Measurements from ENCODE around the gene MED1.
"Not testable (repeated sequence)": the region's sequence is repeated elsewhere in the genome, so short reads cannot be mapped to it uniquely, and the experiment has no call there.

The MED1 gene

DNA sequence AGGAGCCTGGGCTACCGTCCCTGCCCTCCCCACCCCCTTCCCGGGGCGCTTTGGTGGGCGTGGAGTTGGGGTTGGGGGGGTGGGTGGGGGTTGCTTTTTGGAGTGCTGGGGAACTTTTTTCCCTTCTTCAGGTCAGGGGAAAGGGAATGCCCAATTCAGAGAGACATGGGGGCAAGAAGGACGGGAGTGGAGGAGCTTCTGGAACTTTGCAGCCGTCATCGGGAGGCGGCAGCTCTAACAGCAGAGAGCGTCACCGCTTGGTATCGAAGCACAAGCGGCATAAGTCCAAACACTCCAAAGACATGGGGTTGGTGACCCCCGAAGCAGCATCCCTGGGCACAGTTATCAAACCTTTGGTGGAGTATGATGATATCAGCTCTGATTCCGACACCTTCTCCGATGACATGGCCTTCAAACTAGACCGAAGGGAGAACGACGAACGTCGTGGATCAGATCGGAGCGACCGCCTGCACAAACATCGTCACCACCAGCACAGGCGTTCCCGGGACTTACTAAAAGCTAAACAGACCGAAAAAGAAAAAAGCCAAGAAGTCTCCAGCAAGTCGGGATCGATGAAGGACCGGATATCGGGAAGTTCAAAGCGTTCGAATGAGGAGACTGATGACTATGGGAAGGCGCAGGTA, 11.0 kb upstream of the MED1 start:
- TF ChIP-seq JUND (IDR thresholded peaks at IDR 0.05; ENCODE audit: low read depth), result no peak
- in situ Hi-C loops (cut with HindIII; ENCODE audit: low pct_unique_long_range_greater_than_20kb, low sequenced_read_pairs), result no loop called here
- peak in 1 of 2 experiments; percentile 54 for DNase-seq (ENCODE audit: low read depth in 1 of 2, low spot score in 1 of 2)

- in situ Hi-C loops (cut with HindIII; ENCODE audit: low pct_unique_long_range_greater_than_20kb, low sequenced_read_pairs), result no loop called here
- DNase-seq (ENCODE audit: low read depth in 1 of 2, low spot score in 1 of 2), result peak; percentile 92 to 100
- no peak for TF ChIP-seq JUND (IDR thresholded peaks at IDR 0.05; ENCODE audit: low read depth)
These were observed 10.3 kb upstream of the MED1 start, which contains the start of gene CDK12 for GRCh38 chr17:39461113-39461925. TSS of gene CDK12 (plus strand) at chr17:39461486. CDS start at chr17:39462072, 586 bp downstream.

DNA sequence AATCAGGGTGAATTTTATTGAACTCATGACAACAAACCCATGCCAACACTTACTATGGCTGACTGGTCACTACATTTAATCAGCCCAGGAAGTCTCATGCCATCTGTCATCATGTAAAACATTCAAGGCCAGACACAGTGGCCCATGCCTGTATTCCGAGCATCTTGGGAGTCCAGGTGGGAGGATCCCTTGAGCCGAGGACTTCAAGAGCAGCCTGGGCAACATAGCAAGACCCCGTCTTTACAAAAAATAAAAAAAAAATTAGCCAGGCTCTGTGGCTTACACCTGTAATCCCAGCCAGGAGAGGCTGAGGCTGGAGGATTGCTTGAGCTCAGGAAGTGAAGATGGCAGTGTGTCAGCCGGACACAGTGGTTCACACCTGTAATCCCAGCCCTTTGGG, 4.9 kb upstream of the MED1 start:
- DNase-seq (ENCODE audit: low read depth in 1 of 2, low spot score in 1 of 2), result no peak
- in situ Hi-C loops (cut with HindIII; ENCODE audit: low pct_unique_long_range_greater_than_20kb, low sequenced_read_pairs), result no loop called here
- no peak for TF ChIP-seq JUND (IDR thresholded peaks at IDR 0.05; ENCODE audit: low read depth)

DNA sequence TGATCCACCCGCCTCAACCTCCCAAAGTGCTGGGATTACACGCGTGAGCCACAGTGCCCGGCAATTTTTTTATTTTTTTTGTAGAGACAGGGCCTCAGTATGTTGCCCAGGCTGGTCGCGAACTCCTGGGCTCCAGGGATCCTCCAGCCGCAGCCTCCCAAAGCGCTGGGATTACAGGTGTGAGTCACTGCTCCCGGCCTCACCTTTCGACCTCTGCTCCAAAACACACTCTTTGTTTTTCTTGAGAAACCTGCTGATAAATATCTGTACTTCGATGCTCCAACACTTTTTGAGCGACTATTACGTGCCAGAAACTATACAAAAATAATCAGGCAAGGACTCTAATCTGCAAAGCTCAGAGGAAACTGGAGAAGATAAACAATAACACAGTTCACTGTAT, 1.0 kb downstream of the MED1 start:
- DNase-seq (ENCODE audit: low read depth in 1 of 2, low spot score in 1 of 2), result no peak
- in situ Hi-C loops (cut with HindIII; ENCODE audit: low pct_unique_long_range_greater_than_20kb, low sequenced_read_pairs), result no loop called here
- TF ChIP-seq JUND (IDR thresholded peaks at IDR 0.05; ENCODE audit: low read depth), result no peak

GRCh38 chr17:39447561-39447960, 3.5 kb downstream of the MED1 start:
- TF ChIP-seq JUND (IDR thresholded peaks at IDR 0.05; ENCODE audit: low read depth), result no peak
- DNase-seq (ENCODE audit: low read depth in 1 of 2, low spot score in 1 of 2), result no peak
- in situ Hi-C loops (cut with HindIII; ENCODE audit: low pct_unique_long_range_greater_than_20kb, low sequenced_read_pairs), result no loop called here

DNA sequence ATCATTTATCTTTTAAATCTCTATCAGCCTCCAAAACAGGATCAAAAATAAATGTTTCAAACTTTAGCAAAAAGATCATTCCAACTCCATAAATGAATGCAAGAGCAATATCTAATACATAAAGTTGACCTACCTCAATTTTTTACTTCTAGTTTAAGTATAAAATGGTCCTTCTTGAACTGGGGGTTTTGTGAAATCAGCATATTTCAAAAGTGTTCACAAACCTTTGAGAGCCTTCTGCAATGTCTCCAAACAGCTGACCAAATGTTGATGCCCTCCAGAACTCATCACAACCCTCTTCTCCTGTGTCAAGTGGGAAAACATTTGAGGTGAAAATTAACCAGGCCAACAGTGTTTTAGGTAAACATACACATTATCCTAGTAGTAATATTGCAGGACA, 7.7 kb downstream of the MED1 start:
- in situ Hi-C loops (cut with HindIII; ENCODE audit: low pct_unique_long_range_greater_than_20kb, low sequenced_read_pairs), result no loop called here
- DNase-seq (ENCODE audit: low read depth in 1 of 2, low spot score in 1 of 2), result no peak
- TF ChIP-seq JUND (IDR thresholded peaks at IDR 0.05; ENCODE audit: low read depth), result no peak

- in situ Hi-C loops (cut with HindIII; ENCODE audit: low pct_unique_long_range_greater_than_20kb, low sequenced_read_pairs); DNase-seq (ENCODE audit: low read depth in 1 of 2, low spot score in 1 of 2): not testable (repeated sequence)
These were observed 11.2 kb downstream of the MED1 start for GRCh38 chr17:39439868-39440267.

DNA sequence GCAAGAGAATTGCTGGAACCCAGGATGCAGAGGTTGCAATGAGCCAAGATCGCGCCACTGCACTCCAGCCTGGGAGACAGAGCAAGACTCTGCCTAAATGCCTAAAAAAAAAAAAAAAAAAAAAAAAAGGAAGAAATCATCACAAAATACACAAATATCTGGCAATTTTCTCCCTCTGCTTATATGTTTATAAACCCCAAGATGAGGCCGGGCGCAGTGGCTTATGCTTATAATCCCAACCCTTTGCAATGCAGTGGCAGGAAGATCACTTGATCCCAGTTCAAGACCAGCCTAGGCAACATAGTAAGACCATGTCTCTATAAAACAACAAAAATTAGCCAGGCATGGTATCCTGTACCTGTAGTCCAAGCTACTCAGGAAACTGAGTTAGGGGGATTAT, 21.5 kb downstream of the MED1 start:
- in situ Hi-C loops (cut with HindIII; ENCODE audit: low pct_unique_long_range_greater_than_20kb, low sequenced_read_pairs), result no loop called here
- TF ChIP-seq JUND (IDR thresholded peaks at IDR 0.05; ENCODE audit: low read depth), result no peak
- DNase-seq (ENCODE audit: low read depth in 1 of 2, low spot score in 1 of 2), result no peak

GRCh38 chr17:39416141-39416540, 34.9 kb downstream of the MED1 start:
- no peak for DNase-seq (ENCODE audit: low read depth in 1 of 2, low spot score in 1 of 2)
- in situ Hi-C loops (cut with HindIII; ENCODE audit: low pct_unique_long_range_greater_than_20kb, low sequenced_read_pairs), result no loop called here
- no peak for TF ChIP-seq JUND (IDR thresholded peaks at IDR 0.05; ENCODE audit: low read depth)

DNA sequence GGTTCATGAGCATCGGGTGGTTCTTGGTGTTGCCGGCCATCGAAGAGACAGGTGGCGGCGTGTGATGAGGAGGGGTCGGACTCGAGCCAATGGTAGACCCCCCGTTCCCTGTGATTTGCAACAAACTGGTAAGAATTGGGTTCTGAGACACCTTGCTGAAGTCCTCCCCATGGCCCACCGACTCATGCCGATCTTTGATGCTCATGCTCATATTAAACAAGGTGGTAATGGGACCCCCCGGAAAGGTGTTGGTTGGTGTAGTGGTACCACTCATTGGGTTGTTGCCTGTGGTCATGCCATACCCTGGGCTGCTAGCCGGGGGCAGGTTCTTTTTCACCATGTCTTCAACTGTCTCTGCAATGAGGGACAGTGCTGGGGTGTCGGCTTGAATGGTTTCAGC, 40.8 kb downstream of the MED1 start:
- TF ChIP-seq JUND (IDR thresholded peaks at IDR 0.05; ENCODE audit: low read depth), result no peak
- DNase-seq (ENCODE audit: low read depth in 1 of 2, low spot score in 1 of 2), result no peak
- in situ Hi-C loops (cut with HindIII; ENCODE audit: low pct_unique_long_range_greater_than_20kb, low sequenced_read_pairs), result no loop called here

- no peak for DNase-seq (ENCODE audit: low read depth in 1 of 2, low spot score in 1 of 2)
- in situ Hi-C loops (cut with HindIII; ENCODE audit: low pct_unique_long_range_greater_than_20kb, low sequenced_read_pairs), result no loop called here
- no peak for TF ChIP-seq JUND (IDR thresholded peaks at IDR 0.05; ENCODE audit: low read depth)
These were observed 42.7 kb downstream of the MED1 start for GRCh38 chr17:39408360-39408759.

DNA sequence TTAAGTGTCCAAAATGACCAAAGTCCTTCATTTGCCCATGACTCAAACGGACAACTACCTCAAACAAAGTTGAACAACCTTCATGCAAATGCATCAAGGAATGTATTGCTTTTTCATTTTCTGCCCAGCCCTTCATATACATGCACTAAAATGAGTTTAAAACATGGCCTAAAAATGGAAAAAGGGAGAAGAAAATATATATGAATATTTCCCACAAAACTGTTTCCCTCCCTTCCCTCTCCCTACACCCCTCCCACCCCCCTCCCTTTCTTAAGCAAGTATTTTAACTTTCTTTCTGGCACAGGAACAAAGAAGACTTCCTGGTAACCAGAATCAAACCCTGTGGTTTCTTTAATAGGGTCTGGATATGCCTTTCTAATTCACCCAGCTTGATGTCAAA, 44.1 kb downstream of the MED1 start:
- in situ Hi-C loops (cut with HindIII; ENCODE audit: low pct_unique_long_range_greater_than_20kb, low sequenced_read_pairs), result no loop called here
- no peak for DNase-seq (ENCODE audit: low read depth in 1 of 2, low spot score in 1 of 2)
- no peak for TF ChIP-seq JUND (IDR thresholded peaks at IDR 0.05; ENCODE audit: low read depth)

- DNase-seq (ENCODE audit: low read depth in 1 of 2, low spot score in 1 of 2), result no peak
- in situ Hi-C loops (cut with HindIII; ENCODE audit: low pct_unique_long_range_greater_than_20kb, low sequenced_read_pairs), result no loop called here
- no peak for TF ChIP-seq JUND (IDR thresholded peaks at IDR 0.05; ENCODE audit: low read depth)
These were observed 45.6 kb downstream of the MED1 start for GRCh38 chr17:39405436-39405835.

Data from T47D (cell line).